Stimulated activated CD8-positive, alpha-beta memory T cell treated with anti-CD3 and anti-CD28 coated beads, Interleukin-12 subunit alpha, Interleukin-12 subunit beta, amount 100 ng/mL, for 4 hours (primary cell): ENCODE data around the gene ZNF583.

Source experiments
- DNase-seq: peaks from one replicate; pipeline ENCODE4 v3.0.0-alpha.2; 2020; ENCODE audit warnings: low read depth

Gene ZNF583

GRCh38 chr19:56403764-56404704 is at the start of gene ZNF583:
Gene ZNF583, plus strand, starts transcription at chr19:56404332. Its CDS starts 2,783 bp downstream, at chr19:56407115.
- peak; percentile 87 for DNase-seq

- DNase-seq = no peak
Measured at GRCh38 chr19:56355517-56355916, 48.6 kb upstream of the ZNF583 start.

- DNase-seq = no peak
Measured at GRCh38 chr19:56356944-56357343, 47.2 kb upstream of the ZNF583 start.

- no peak for DNase-seq
Measured at GRCh38 chr19:56360841-56361240, 43.3 kb upstream of the ZNF583 start.

- peak; percentile 66 for DNase-seq
Measured at GRCh38 chr19:56367829-56368711, 36.1 kb upstream of the ZNF583 start.

- DNase-seq = no peak
Measured at GRCh38 chr19:56369886-56370676, 34.1 kb upstream of the ZNF583 start.

- no peak for DNase-seq
Measured at GRCh38 chr19:56372281-56372680, 31.9 kb upstream of the ZNF583 start.

- no peak for DNase-seq
Measured at GRCh38 chr19:56377105-56377924, 26.8 kb upstream of the ZNF583 start.

GRCh38 chr19:56383826-56384605 is 20.1 kb upstream of the ZNF583 start:
- DNase-seq = no peak

- DNase-seq = peak; percentile 83
Measured at GRCh38 chr19:56393119-56394012, 10.8 kb upstream of the ZNF583 start, which contains the start of gene ZNF582. Gene ZNF582, minus strand, starts transcription at chr19:56393534. Its CDS starts 1,782 bp downstream, at chr19:56391752.

GRCh38 chr19:56398809-56399208 is 5.3 kb upstream of the ZNF583 start:
- DNase-seq = no peak

GRCh38 chr19:56400485-56400884 is 3.6 kb upstream of the ZNF583 start:
- no peak for DNase-seq

- DNase-seq = no peak
Measured at GRCh38 chr19:56403261-56403660, 871 bp upstream of the ZNF583 start.

GRCh38 chr19:56404705-56405056 is 549 bp downstream of the ZNF583 start:
- no peak for DNase-seq

GRCh38 chr19:56405062-56405461 is 930 bp downstream of the ZNF583 start:
- no peak for DNase-seq

GRCh38 chr19:56423276-56423984 is 19.3 kb downstream of the ZNF583 start:
- no peak for DNase-seq

GRCh38 chr19:56423985-56424353 is 19.8 kb downstream of the ZNF583 start:
- DNase-seq = no peak

- DNase-seq = no peak
Measured at GRCh38 chr19:56441206-56441792, 37.2 kb downstream of the ZNF583 start.
